ENCODE measurements around the gene S100A1. TPM values are rescaled to one million over a fixed set of nuclear protein-coding genes. Genes with fewer than 3 reads are reported as not detected.

Gene S100A1
- total and polyA plus RNA-seq, 7 experiments from 2014 or later = not detected

GRCh38 chr1:153608742-153609584, 19.3 kb upstream of the S100A1 start:
- H3K36me3 ChIP-seq (ENCODE audit: control insufficient read depth in 2 of 3, insufficient read depth in 3 of 3, low read length in 3 of 3) = no peaks in the 10 kb centered on the region
- no peak overlapping the region for H3K4me3 ChIP-seq (ENCODE audit: low read length)
- Mint-ChIP-seq H3K27me3 (peaks cover 0 to 11% (median 0%) of the 10 kb centered on the region in 5 donors), H3K4me3 (no peak overlapping the region), H3K9me3 (no peaks in the 10 kb centered on the region), H3K27ac (peak overlapping the region in 1 of 9 donors; percentile 25), H3K4me1 (peaks cover 0 to 5% (median 0%) of the 10 kb centered on the region in 7 donors), H3K36me3 (no peaks in the 10 kb centered on the region)
- CTCF ChIA-PET = no interaction called here
- H3K27me3 ChIP-seq (ENCODE audit: control insufficient read depth in 2 of 2, insufficient read depth in 2 of 2, low read length in 2 of 2) = no peaks in the 10 kb centered on the region
- POLR2A ChIA-PET = no interaction called here
- ATAC-seq (no peak), DNase-seq (no peak)
- H3K4me1 ChIP-seq (ENCODE audit: control insufficient read depth in 2 of 2, insufficient read depth in 2 of 2, low read length in 2 of 2) = no peaks in the 10 kb centered on the region
- no peaks in the 10 kb centered on the region for H3K9me3 ChIP-seq (ENCODE audit: control insufficient read depth in 2 of 3, low read length in 3 of 3)
- H3K27ac ChIP-seq (ENCODE audit: low read depth, low read length) = no peak overlapping the region
- intact Hi-C loops (cut with micrococcal nuclease) = no loop called here

- peaks cover 0 to 5% (median 0%) of the 10 kb centered on the region in 7 donors for H3K4me1 Mint-ChIP-seq
- H3K27ac Mint-ChIP-seq = no peak overlapping the region
- no peak for ATAC-seq
- no peak overlapping the region for H3K4me3 Mint-ChIP-seq
- H3K36me3 Mint-ChIP-seq = no peaks in the 10 kb centered on the region
- Histone ChIP-seq H3K27ac (ENCODE audit: low read depth, low read length) (no peak overlapping the region), H3K9me3 (ENCODE audit: control insufficient read depth in 2 of 3, low read length in 3 of 3) (no peaks in the 10 kb centered on the region), H3K4me3 (ENCODE audit: low read length) (no peak overlapping the region), H3K4me1 (ENCODE audit: control insufficient read depth in 2 of 2, insufficient read depth in 2 of 2, low read length in 2 of 2) (no peaks in the 10 kb centered on the region), H3K27me3 (ENCODE audit: control insufficient read depth in 2 of 2, insufficient read depth in 2 of 2, low read length in 2 of 2) (no peaks in the 10 kb centered on the region), H3K36me3 (ENCODE audit: control insufficient read depth in 2 of 3, insufficient read depth in 3 of 3, low read length in 3 of 3) (no peaks in the 10 kb centered on the region)
- H3K9me3 Mint-ChIP-seq = no peaks in the 10 kb centered on the region
- POLR2A ChIA-PET = no interaction called here
- intact Hi-C loops (cut with micrococcal nuclease) = no loop called here
- H3K27me3 Mint-ChIP-seq = peaks cover 0 to 7% (median 0%) of the 10 kb centered on the region in 5 donors
- CTCF ChIA-PET = no interaction called here
- DNase-seq = no peak
Observed at GRCh38 chr1:153609585-153609907, 18.7 kb upstream of the S100A1 start.

- ChIA-PET POLR2A (no interaction called here), CTCF (no interaction called here)
- H3K36me3 ChIP-seq (ENCODE audit: control insufficient read depth in 2 of 3, insufficient read depth in 3 of 3, low read length in 3 of 3) = no peaks in the 10 kb centered on the region
- Mint-ChIP-seq H3K4me3 (no peak overlapping the region), H3K4me1 (peaks cover 0 to 5% (median 0%) of the 10 kb centered on the region in 7 donors), H3K27me3 (peaks cover 0 to 5% (median 0%) of the 10 kb centered on the region in 5 donors), H3K27ac (no peak overlapping the region), H3K36me3 (no peaks in the 10 kb centered on the region), H3K9me3 (no peaks in the 10 kb centered on the region)
- no peaks in the 10 kb centered on the region for H3K9me3 ChIP-seq (ENCODE audit: control insufficient read depth in 2 of 3, low read length in 3 of 3)
- intact Hi-C loops (cut with micrococcal nuclease) = no loop called here
- ATAC-seq (no peak), DNase-seq (no peak)
- H3K27ac ChIP-seq (ENCODE audit: low read depth, low read length) = no peak overlapping the region
- no peak overlapping the region for H3K4me3 ChIP-seq (ENCODE audit: low read length)
- no peaks in the 10 kb centered on the region for H3K27me3 ChIP-seq (ENCODE audit: control insufficient read depth in 2 of 2, insufficient read depth in 2 of 2, low read length in 2 of 2)
- H3K4me1 ChIP-seq (ENCODE audit: control insufficient read depth in 2 of 2, insufficient read depth in 2 of 2, low read length in 2 of 2) = no peaks in the 10 kb centered on the region
Observed at GRCh38 chr1:153610334-153610733, 17.9 kb upstream of the S100A1 start.

GRCh38 chr1:153610811-153611301, 17.4 kb upstream of the S100A1 start:
- Histone ChIP-seq H3K36me3 (ENCODE audit: control insufficient read depth in 2 of 3, insufficient read depth in 3 of 3, low read length in 3 of 3) (no peaks in the 10 kb centered on the region), H3K9me3 (ENCODE audit: control insufficient read depth in 2 of 3, low read length in 3 of 3) (no peaks in the 10 kb centered on the region), H3K27me3 (ENCODE audit: control insufficient read depth in 2 of 2, insufficient read depth in 2 of 2, low read length in 2 of 2) (no peaks in the 10 kb centered on the region), H3K27ac (ENCODE audit: low read depth, low read length) (no peak overlapping the region), H3K4me1 (ENCODE audit: control insufficient read depth in 2 of 2, insufficient read depth in 2 of 2, low read length in 2 of 2) (no peaks in the 10 kb centered on the region), H3K4me3 (ENCODE audit: low read length) (no peak overlapping the region)
- ChIA-PET CTCF (interaction anchor here (0.7 kb wide), 1 partner anchor 300 kb away, joined by 4 read pairs; no protein-coding TSS in a partner anchor), POLR2A (no interaction called here)
- DNase-seq (no peak), ATAC-seq (no peak)
- Mint-ChIP-seq H3K27ac (no peak overlapping the region), H3K4me1 (peaks cover 0 to 5% (median 0%) of the 10 kb centered on the region in 7 donors), H3K9me3 (no peaks in the 10 kb centered on the region), H3K36me3 (no peaks in the 10 kb centered on the region), H3K4me3 (no peak overlapping the region), H3K27me3 (peaks cover 0 to 5% (median 0%) of the 10 kb centered on the region in 5 donors)
- intact Hi-C loops (cut with micrococcal nuclease) = no loop called here

- Mint-ChIP-seq H3K4me1 (peaks cover 0 to 5% (median 0%) of the 10 kb centered on the region in 7 donors), H3K27ac (peak overlapping the region in 1 of 9 donors; percentile 3), H3K9me3 (no peaks in the 10 kb centered on the region), H3K4me3 (no peak overlapping the region), H3K36me3 (no peaks in the 10 kb centered on the region), H3K27me3 (peaks cover 0 to 5% (median 0%) of the 10 kb centered on the region in 5 donors)
- Histone ChIP-seq H3K36me3 (ENCODE audit: control insufficient read depth in 2 of 3, insufficient read depth in 3 of 3, low read length in 3 of 3) (no peaks in the 10 kb centered on the region), H3K27ac (ENCODE audit: low read depth, low read length) (no peak overlapping the region), H3K9me3 (ENCODE audit: control insufficient read depth in 2 of 3, low read length in 3 of 3) (no peaks in the 10 kb centered on the region), H3K27me3 (ENCODE audit: control insufficient read depth in 2 of 2, insufficient read depth in 2 of 2, low read length in 2 of 2) (no peaks in the 10 kb centered on the region), H3K4me3 (ENCODE audit: low read length) (no peak overlapping the region), H3K4me1 (ENCODE audit: control insufficient read depth in 2 of 2, insufficient read depth in 2 of 2, low read length in 2 of 2) (no peaks in the 10 kb centered on the region)
- no peak for DNase-seq
- intact Hi-C loops (cut with micrococcal nuclease) = no loop called here
- ATAC-seq = no peak
- POLR2A ChIA-PET = no interaction called here
- CTCF ChIA-PET = interaction anchor here (0.7 kb wide), 1 partner anchor 300 kb away, joined by 4 read pairs; no protein-coding TSS in a partner anchor
Observed at GRCh38 chr1:153611356-153611755, 16.9 kb upstream of the S100A1 start.

- intact Hi-C loops (cut with micrococcal nuclease) = no loop called here
- H3K9me3 ChIP-seq (ENCODE audit: control insufficient read depth in 2 of 3, low read length in 3 of 3) = no peaks in the 10 kb centered on the region
- no peak overlapping the region for H3K4me3 ChIP-seq (ENCODE audit: low read length)
- Mint-ChIP-seq H3K4me3 (no peak overlapping the region), H3K36me3 (no peaks in the 10 kb centered on the region), H3K27ac (no peak overlapping the region), H3K4me1 (peaks cover 0 to 5% (median 0%) of the 10 kb centered on the region in 7 donors), H3K27me3 (peaks cover 0 to 5% (median 0%) of the 10 kb centered on the region in 5 donors), H3K9me3 (no peaks in the 10 kb centered on the region)
- DNase-seq (no peak), ATAC-seq (no peak)
- no peaks in the 10 kb centered on the region for H3K4me1 ChIP-seq (ENCODE audit: control insufficient read depth in 2 of 2, insufficient read depth in 2 of 2, low read length in 2 of 2)
- ChIA-PET CTCF (no interaction called here), POLR2A (interaction anchor here (0.6 kb wide), 1 partner anchor 21 kb away, joined by 3 read pairs; the partner anchor contains the start of gene CHTOP)
- H3K27me3 ChIP-seq (ENCODE audit: control insufficient read depth in 2 of 2, insufficient read depth in 2 of 2, low read length in 2 of 2) = no peaks in the 10 kb centered on the region
- no peak overlapping the region for H3K27ac ChIP-seq (ENCODE audit: low read depth, low read length)
- no peaks in the 10 kb centered on the region for H3K36me3 ChIP-seq (ENCODE audit: control insufficient read depth in 2 of 3, insufficient read depth in 3 of 3, low read length in 3 of 3)
Observed at GRCh38 chr1:153612111-153612754, 16.0 kb upstream of the S100A1 start.

All from naive thymus-derived CD4-positive, alpha-beta T cell (primary cell).